Kidney (tissue), 14 donors: ENCODE measurements around the gene CLDN8. TPM values are rescaled to one million over a fixed set of nuclear protein-coding genes. Genes with fewer than 3 reads are reported as not detected.

Source experiments
- DNase-seq, 5 donors: peaks; one replicate each; pipeline ENCODE4 v3.0.0-alpha.2; 2013 to 2020
- FAIRE-seq: peaks from 2 replicates; lab custom pipeline; 2012; peaks lifted over from hg19 to GRCh38; lab: Jason Lieb, UNC
- H3K27ac ChIP-seq, 2 donors: one replicate each; pipeline ENCODE4 v1.7.0; 2013; ENCODE audit warnings: low read depth in 2 of 2, low read length in 2 of 2, inconsistent platforms in 1 of 2
- H3K27me3 ChIP-seq: one replicate; pipeline ENCODE4 v1.7.1; 2013; ENCODE audit warnings: low read length, inconsistent platforms; ENCODE audit not compliant: control insufficient read depth, insufficient read depth
- H3K36me3 ChIP-seq, 3 donors: one replicate each; pipeline versions ENCODE4 v1.7.0 to v1.7.1; 2013; ENCODE audit warnings: low read length in 3 of 3, control low read depth in 1 of 3, inconsistent platforms in 1 of 3; ENCODE audit not compliant: insufficient read depth in 3 of 3, control insufficient read depth in 2 of 3
- H3K4me1 ChIP-seq, 3 donors: one replicate each; pipeline versions ENCODE4 v1.7.0 to v1.7.1; 2013; ENCODE audit warnings: low read length in 3 of 3, inconsistent platforms in 1 of 3, low read depth in 1 of 3; ENCODE audit not compliant: control insufficient read depth in 2 of 3, insufficient read depth in 2 of 3
- H3K4me3 ChIP-seq, 3 donors: one replicate each; pipeline versions ENCODE4 v1.7.0 to v1.8.1; 2013; ENCODE audit warnings: low read length in 3 of 3, control low read depth in 1 of 3, inconsistent platforms in 1 of 3
- H3K9ac ChIP-seq, 3 donors: one replicate each; pipeline versions ENCODE4 v1.7.0 to v1.7.1; 2013; ENCODE audit warnings: low read length in 3 of 3, control low read depth in 1 of 3, inconsistent platforms in 1 of 3
- H3K9me3 ChIP-seq, 3 donors: one replicate each; pipeline versions ENCODE4 v1.7.0 to v1.7.1; 2013; ENCODE audit warnings: low read length in 3 of 3, control low read depth in 1 of 3, inconsistent platforms in 1 of 3; ENCODE audit not compliant: control insufficient read depth in 2 of 3, insufficient read depth in 1 of 3
- intact Hi-C: fragments of 100-400 bp; cut with DNase I; formaldehyde crosslinking; loops from one replicate; pipeline ENCODE4 v1.11.1; 2022
- polyA plus RNA-seq: library from polyadenylated mRNA; stranded (reverse); fragments of 350-450 nt; fragmentation: Illumina TruSeq; extraction: RNeasy Lipid Tissue Mini Kit (QIAGEN cat#74804); gene quantifications from one replicate; pipeline ENCODE4 v1.2.3, GENCODE V29; 2014; ENCODE audit warnings: low read depth, low replicate concordance; ENCODE audit not compliant: insufficient read depth
- total RNA-seq: library from RNA; stranded (reverse); fragmentation: NEBNext Ultra II Directional; extraction: Animal tissue kit (Norgen Biotek cat#: 25700); gene quantifications from one replicate; pipeline ENCODE4 v1.2.1, GENCODE V29; 2021
- TF ChIP-seq, protein P1 (sequence below): IDR thresholded peaks from 3 replicates; pipeline ENCODE4 v1.5.1; 2012; ENCODE audit warnings: mild to moderate bottlenecking, moderate library complexity, borderline replicate concordance; ENCODE audit not compliant: insufficient read depth; ENCODE audit errors: extremely low read depth
- donor health status: control.
- donor health status: control.
- donor health status: control.
- donor health status: control.
- donor health status: control.
- donor health status: DM: yes; HTN: yes; CAD: no.
- donor health status: Normal renal cell carcinoma (clear cell type).

CLDN8 gene
- total and polyA plus RNA-seq, 2 donors from 2014 or later: 7.1 to 86.8 TPM

DNA sequence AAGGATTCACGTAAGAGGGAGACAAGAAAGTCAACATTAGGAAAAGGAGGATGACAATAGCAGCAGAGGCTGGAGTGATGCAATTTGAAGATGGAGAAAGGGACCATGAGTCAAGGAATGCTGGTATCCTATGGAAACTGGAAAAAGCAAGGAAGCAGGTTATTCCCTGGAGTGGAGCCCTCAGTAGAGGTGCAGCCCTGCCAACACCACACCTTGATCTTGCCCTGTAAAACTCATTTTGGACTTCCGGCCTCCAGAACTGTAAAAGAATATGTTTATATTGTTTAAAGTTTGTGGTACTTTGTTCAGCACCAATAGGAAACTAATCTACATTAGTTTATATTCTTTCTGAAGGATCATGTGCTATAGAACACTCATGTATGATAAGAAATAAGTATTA, 29.7 kb downstream of the CLDN8 start:
- TF ChIP-seq, protein P1, sequence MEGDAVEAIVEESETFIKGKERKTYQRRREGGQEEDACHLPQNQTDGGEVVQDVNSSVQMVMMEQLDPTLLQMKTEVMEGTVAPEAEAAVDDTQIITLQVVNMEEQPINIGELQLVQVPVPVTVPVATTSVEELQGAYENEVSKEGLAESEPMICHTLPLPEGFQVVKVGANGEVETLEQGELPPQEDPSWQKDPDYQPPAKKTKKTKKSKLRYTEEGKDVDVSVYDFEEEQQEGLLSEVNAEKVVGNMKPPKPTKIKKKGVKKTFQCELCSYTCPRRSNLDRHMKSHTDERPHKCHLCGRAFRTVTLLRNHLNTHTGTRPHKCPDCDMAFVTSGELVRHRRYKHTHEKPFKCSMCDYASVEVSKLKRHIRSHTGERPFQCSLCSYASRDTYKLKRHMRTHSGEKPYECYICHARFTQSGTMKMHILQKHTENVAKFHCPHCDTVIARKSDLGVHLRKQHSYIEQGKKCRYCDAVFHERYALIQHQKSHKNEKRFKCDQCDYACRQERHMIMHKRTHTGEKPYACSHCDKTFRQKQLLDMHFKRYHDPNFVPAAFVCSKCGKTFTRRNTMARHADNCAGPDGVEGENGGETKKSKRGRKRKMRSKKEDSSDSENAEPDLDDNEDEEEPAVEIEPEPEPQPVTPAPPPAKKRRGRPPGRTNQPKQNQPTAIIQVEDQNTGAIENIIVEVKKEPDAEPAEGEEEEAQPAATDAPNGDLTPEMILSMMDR: no peak
- intact Hi-C loops: no loop called here
- Histone ChIP-seq H3K4me3 (no peak overlapping the region), H3K9ac (no peak overlapping the region), H3K27ac (no peak overlapping the region), H3K27me3 (no peaks in the 10 kb centered on the region), H3K9me3 (no peaks in the 10 kb centered on the region), H3K36me3 (no peaks in the 10 kb centered on the region), H3K4me1 (no peaks in the 10 kb centered on the region)
- DNase-seq (no peak), FAIRE-seq (no peak)

DNA sequence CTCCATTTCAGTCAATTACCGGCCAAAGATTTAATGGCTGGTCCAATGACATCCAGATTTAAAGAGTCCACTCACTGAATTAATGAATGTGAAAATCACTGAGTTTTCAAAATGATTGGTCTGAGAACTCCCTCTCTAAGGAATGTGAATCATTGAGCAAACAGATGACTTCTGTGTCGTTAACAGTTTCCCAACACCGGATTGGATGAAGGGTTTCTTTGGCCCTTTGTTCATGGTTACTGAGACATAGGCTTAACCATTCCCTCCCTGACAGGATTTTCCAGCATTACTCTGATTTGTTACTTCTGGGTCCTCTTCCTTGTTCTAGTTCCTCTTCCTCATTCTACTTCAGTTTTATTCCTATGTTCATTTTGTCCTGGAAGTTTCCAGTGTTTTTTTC, 47.8 kb downstream of the CLDN8 start:
- no peak overlapping the region for H3K9ac ChIP-seq
- FAIRE-seq (no peak), DNase-seq (no peak)
- no peaks in the 10 kb centered on the region for H3K27me3 ChIP-seq
- intact Hi-C loops: no loop called here
- H3K27ac ChIP-seq: no peak overlapping the region
- H3K36me3 ChIP-seq: no peaks in the 10 kb centered on the region
- H3K4me3 ChIP-seq: no peak overlapping the region
- no peaks in the 10 kb centered on the region for H3K4me1 ChIP-seq
- TF ChIP-seq, protein P1: no peak
- H3K9me3 ChIP-seq: no peaks in the 10 kb centered on the region

DNA sequence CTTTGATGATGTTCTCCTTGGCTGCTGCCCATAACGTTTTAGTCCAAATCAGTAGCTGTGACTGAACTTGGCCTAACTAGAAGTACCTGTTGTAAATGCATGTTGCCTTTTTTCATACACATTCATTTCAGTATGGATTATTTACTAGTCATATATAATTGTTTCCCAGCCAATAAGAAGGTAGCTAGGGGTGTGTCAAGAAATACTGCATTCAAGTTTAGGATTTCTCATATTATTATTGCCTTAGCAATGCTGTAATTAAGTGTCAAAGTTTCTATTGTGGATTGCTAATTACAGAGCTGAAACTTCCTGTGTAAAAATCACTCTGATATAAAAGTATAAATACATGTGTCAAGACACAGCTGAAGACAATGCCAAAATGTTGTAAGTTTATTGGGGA, 49.2 kb downstream of the CLDN8 start, which contains the start of gene CLDN17:
Gene CLDN17 (minus strand): TSS at position 101 of the 400 bp plus-strand sequence. CDS start 188 bp downstream, outside the sequence.
- Histone ChIP-seq H3K27me3 (no peaks in the 10 kb centered on the region), H3K27ac (no peak within 1 kb of the TSS), H3K4me3 (no peak within 1 kb of the TSS), H3K36me3 (no peaks in the 10 kb centered on the region), H3K9me3 (no peaks in the 10 kb centered on the region), H3K9ac (no peak within 1 kb of the TSS), H3K4me1 (no peaks in the 10 kb centered on the region)
- TF ChIP-seq, protein P1: no peak
- FAIRE-seq (no peak), DNase-seq (no peak)
- intact Hi-C loops: no loop called here

DNA sequence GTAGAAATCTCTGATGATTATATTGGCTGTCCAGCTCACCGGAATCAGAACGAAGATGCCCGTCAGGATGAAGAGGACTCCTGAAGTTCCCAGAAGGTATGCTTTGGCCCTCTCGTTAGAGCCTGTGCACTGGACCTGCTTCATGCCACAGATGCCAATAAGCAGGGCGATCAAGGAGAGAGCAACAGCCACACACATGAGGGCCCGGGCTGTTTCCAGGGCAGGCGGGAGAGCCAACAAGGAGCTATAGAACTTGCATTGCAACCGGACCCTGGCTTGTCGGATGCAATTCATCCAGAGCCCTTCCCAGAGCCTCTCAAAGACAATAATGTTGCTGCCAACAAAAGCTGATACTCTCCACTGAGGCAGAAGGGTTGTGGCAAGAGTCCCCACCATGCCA, 49.7 kb downstream of the CLDN8 start:
- DNase-seq (no peak), FAIRE-seq (no peak)
- Histone ChIP-seq H3K27me3 (no peaks in the 10 kb centered on the region), H3K4me3 (no peak overlapping the region), H3K36me3 (no peaks in the 10 kb centered on the region), H3K27ac (no peak overlapping the region), H3K9me3 (no peaks in the 10 kb centered on the region), H3K9ac (no peak overlapping the region), H3K4me1 (no peaks in the 10 kb centered on the region)
- TF ChIP-seq, protein P1: no peak
- intact Hi-C loops: no loop called here
